ENCODE data around the gene CAPN3. TPM values are rescaled to one million over a fixed set of nuclear protein-coding genes. Genes with fewer than 3 reads are reported as not detected.

The CAPN3 gene
- total RNA-seq, 1 donor = 1.1 TPM

DNA sequence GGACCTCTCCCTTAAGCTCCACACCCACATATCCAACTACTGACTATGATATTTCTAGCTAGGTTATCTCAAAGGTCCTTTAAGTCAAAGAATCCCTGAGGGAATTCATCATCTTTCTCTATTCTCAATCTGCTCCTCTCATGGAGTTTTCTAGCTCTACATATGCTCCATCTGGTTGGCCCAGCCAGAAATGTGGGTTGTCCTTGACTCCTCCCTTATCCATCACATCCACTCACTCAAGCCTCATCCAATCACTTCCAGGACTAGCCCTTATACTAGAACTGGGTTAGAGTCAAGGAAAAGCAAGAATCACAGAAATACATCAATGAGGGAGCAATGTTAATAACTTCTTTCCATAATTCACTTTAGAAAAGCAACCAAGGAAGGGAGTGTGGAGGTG lies 86.2 kb downstream of the CAPN3 start:
- H3K36me3 ChIP-seq (ENCODE audit: insufficient read depth, low read length) = peaks cover 64% of the 10 kb centered on the region
- H3K27me3 ChIP-seq (ENCODE audit: insufficient read depth, low read length) = no peaks in the 10 kb centered on the region
- H3K9me3 ChIP-seq (ENCODE audit: low read depth, low read length) = no peaks in the 10 kb centered on the region
- no peak overlapping the region for H2AFZ ChIP-seq (ENCODE audit: low read length)
- no peak overlapping the region for H3K27ac ChIP-seq (ENCODE audit: low read depth, low read length)
- no peak for TF ChIP-seq CTCF (IDR thresholded peaks at IDR 0.05; ENCODE audit: extremely low read depth, low read depth, low read length)
- H3K4me2 ChIP-seq (ENCODE audit: insufficient read depth, low read length) = no peak overlapping the region
- peaks cover 19% of the 10 kb centered on the region for H3K79me2 ChIP-seq (ENCODE audit: insufficient read depth, low read length)
- DNase-seq (ENCODE audit: insufficient read length, low spot score, missing footprints) = no peak
- H4K20me1 ChIP-seq (ENCODE audit: insufficient read depth, low read length) = no peaks in the 10 kb centered on the region
- no peaks in the 10 kb centered on the region for H3K4me1 ChIP-seq (ENCODE audit: insufficient read depth, low read length)
- H3K4me3 ChIP-seq (ENCODE audit: insufficient read depth, low read length) = no peak overlapping the region

GRCh38 chr15:42447599-42447998 lies 88.3 kb downstream of the CAPN3 start:
- peaks cover 69% of the 10 kb centered on the region for H3K36me3 ChIP-seq (ENCODE audit: insufficient read depth, low read length)
- no peaks in the 10 kb centered on the region for H3K27me3 ChIP-seq (ENCODE audit: insufficient read depth, low read length)
- DNase-seq (ENCODE audit: insufficient read length, low spot score, missing footprints) = no peak
- H4K20me1 ChIP-seq (ENCODE audit: insufficient read depth, low read length) = no peaks in the 10 kb centered on the region
- no peak overlapping the region for H3K27ac ChIP-seq (ENCODE audit: low read depth, low read length)
- TF ChIP-seq CTCF (IDR thresholded peaks at IDR 0.05; ENCODE audit: extremely low read depth, low read depth, low read length) = no peak
- no peaks in the 10 kb centered on the region for H3K4me1 ChIP-seq (ENCODE audit: insufficient read depth, low read length)
- H3K9me3 ChIP-seq (ENCODE audit: low read depth, low read length) = no peaks in the 10 kb centered on the region
- H3K79me2 ChIP-seq (ENCODE audit: insufficient read depth, low read length) = peaks cover 24% of the 10 kb centered on the region
- no peak overlapping the region for H3K4me3 ChIP-seq (ENCODE audit: insufficient read depth, low read length)
- no peak overlapping the region for H2AFZ ChIP-seq (ENCODE audit: low read length)
- no peak overlapping the region for H3K4me2 ChIP-seq (ENCODE audit: insufficient read depth, low read length)

DNA sequence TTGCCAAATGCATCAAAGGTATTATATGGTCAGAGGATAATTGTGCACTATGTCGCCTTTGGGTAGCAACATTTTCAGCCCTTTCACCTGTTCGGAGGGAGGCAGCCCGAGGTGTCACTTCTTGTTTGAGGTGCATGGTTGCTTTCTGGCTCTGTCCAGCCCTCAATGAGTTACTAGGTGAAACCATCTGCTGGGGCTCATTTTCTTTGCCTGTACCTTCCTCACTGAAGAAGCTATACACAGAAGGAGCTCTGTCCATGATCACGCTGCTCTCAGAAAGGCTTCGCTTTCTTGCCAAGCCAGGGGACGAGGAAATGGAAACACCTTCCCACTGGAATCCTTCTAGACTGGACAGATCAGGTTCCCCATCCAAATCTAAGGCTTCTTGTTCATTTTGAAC lies 89.0 kb downstream of the CAPN3 start:
- Histone ChIP-seq H3K4me2 (ENCODE audit: insufficient read depth, low read length) (no peak overlapping the region), H3K4me1 (ENCODE audit: insufficient read depth, low read length) (no peaks in the 10 kb centered on the region), H3K4me3 (ENCODE audit: insufficient read depth, low read length) (no peak overlapping the region), H4K20me1 (ENCODE audit: insufficient read depth, low read length) (no peaks in the 10 kb centered on the region), H3K36me3 (ENCODE audit: insufficient read depth, low read length) (peaks cover 66% of the 10 kb centered on the region), H2AFZ (ENCODE audit: low read length) (no peak overlapping the region), H3K9me3 (ENCODE audit: low read depth, low read length) (no peaks in the 10 kb centered on the region), H3K27me3 (ENCODE audit: insufficient read depth, low read length) (no peaks in the 10 kb centered on the region), H3K27ac (ENCODE audit: low read depth, low read length) (no peak overlapping the region), H3K79me2 (ENCODE audit: insufficient read depth, low read length) (peaks cover 24% of the 10 kb centered on the region)
- DNase-seq (ENCODE audit: insufficient read length, low spot score, missing footprints) = no peak
- TF ChIP-seq CTCF (IDR thresholded peaks at IDR 0.05; ENCODE audit: extremely low read depth, low read depth, low read length) = no peak

GRCh38 chr15:42449770-42450424 lies 90.6 kb downstream of the CAPN3 start:
- Histone ChIP-seq H3K4me2 (ENCODE audit: insufficient read depth, low read length) (no peak overlapping the region), H4K20me1 (ENCODE audit: insufficient read depth, low read length) (no peaks in the 10 kb centered on the region), H3K27me3 (ENCODE audit: insufficient read depth, low read length) (no peaks in the 10 kb centered on the region), H2AFZ (ENCODE audit: low read length) (no peak overlapping the region), H3K9me3 (ENCODE audit: low read depth, low read length) (no peaks in the 10 kb centered on the region), H3K4me1 (ENCODE audit: insufficient read depth, low read length) (no peaks in the 10 kb centered on the region), H3K79me2 (ENCODE audit: insufficient read depth, low read length) (peaks cover 25% of the 10 kb centered on the region), H3K4me3 (ENCODE audit: insufficient read depth, low read length) (no peak overlapping the region), H3K27ac (ENCODE audit: low read depth, low read length) (no peak overlapping the region), H3K36me3 (ENCODE audit: insufficient read depth, low read length) (peaks cover 56% of the 10 kb centered on the region)
- TF ChIP-seq CTCF (IDR thresholded peaks at IDR 0.05; ENCODE audit: extremely low read depth, low read depth, low read length) = no peak
- DNase-seq (ENCODE audit: insufficient read length, low spot score, missing footprints) = no peak
